ENCODE data around the gene ZBTB7B.

Gene ZBTB7B

GRCh38 chr1:155064111-155064831, 61.7 kb downstream of the ZBTB7B start:
- no peak for DNase-seq (ENCODE audit: extremely low read depth, low read depth)
- TF ChIP-seq CTCF (IDR thresholded peaks at IDR 0.05; ENCODE audit: low read depth, low read length, missing control alignments): no peak
- H3K4me3 ChIP-seq (replicated peaks; ENCODE audit: low read depth, low read length): peak overlapping the region; percentile 55

- no peak overlapping the region; the same call in 1 of the 2 replicates for H3K4me3 ChIP-seq (replicated peaks; ENCODE audit: low read depth, low read length)
- no peak for DNase-seq (ENCODE audit: extremely low read depth, low read depth)
- TF ChIP-seq CTCF (IDR thresholded peaks at IDR 0.05; ENCODE audit: low read depth, low read length, missing control alignments): no peak
Measured at GRCh38 chr1:155064832-155065429, 62.3 kb downstream of the ZBTB7B start.

- TF ChIP-seq CTCF (IDR thresholded peaks at IDR 0.05; ENCODE audit: low read depth, low read length, missing control alignments): no peak
- H3K4me3 ChIP-seq (replicated peaks; ENCODE audit: low read depth, low read length): no peak overlapping the region
- DNase-seq (ENCODE audit: extremely low read depth, low read depth): no peak
Measured at GRCh38 chr1:155066777-155067176, 64.2 kb downstream of the ZBTB7B start.

All from HFF-Myc (cell line).